WTC11 (cell line): ENCODE results near the gene HIPK2. TPM values are rescaled to one million over a fixed set of nuclear protein-coding genes. Genes with fewer than 3 reads are reported as not detected.

Experiments used
- ATAC-seq: fragments of 200-7000 bp; cut with Tn5 transposase; 2 replicates; pipeline ENCODE4 v1.10.0; 2021; ENCODE audit warnings: mild to moderate bottlenecking, moderate library complexity
- CTCF ChIA-PET: fragments of 300-600 bp; sonication (Branson Sonifier 250); formaldehyde crosslinking; loops from one replicate; lab custom pipeline; 2021; ENCODE audit warnings: antibody characterized with exemption; lab: Charles Lee
- POLR2A ChIA-PET: fragments of 350-600 bp; sonication (Branson Sonifier 250); formaldehyde crosslinking; loops from one replicate; lab custom pipeline; 2021; ENCODE audit warnings: antibody characterized with exemption; lab: Charles Lee
- DNase-seq: peaks from one replicate; pipeline ENCODE4 v3.0.0; 2021; ENCODE audit warnings: low spot score
- H3K27ac Mint-ChIP-seq: 2 replicates; pipeline ENCODE4 v1.8.0; 2021; ENCODE audit warnings: mixed read lengths
- H3K27me3 Mint-ChIP-seq: 2 replicates; pipeline ENCODE4 v1.8.0; 2021; ENCODE audit warnings: low read depth, mild to moderate bottlenecking, moderate library complexity, mixed read lengths
- H3K36me3 Mint-ChIP-seq: 2 replicates; pipeline ENCODE4 v1.8.0; 2021; ENCODE audit warnings: mixed read lengths
- H3K4me1 Mint-ChIP-seq: 2 replicates; pipeline ENCODE4 v1.8.0; 2022; ENCODE audit warnings: mixed read lengths
- H3K4me3 Mint-ChIP-seq: 2 replicates; pipeline ENCODE4 v1.8.0; 2021; ENCODE audit warnings: mild to moderate bottlenecking, moderate library complexity, mixed read lengths
- H3K9me3 Mint-ChIP-seq: 2 replicates; pipeline ENCODE4 v1.8.0; 2021; ENCODE audit warnings: mixed read lengths
- AR ChIP-seq: fragments of 250-450 bp; sonication (Bioruptor Pico); IDR thresholded peaks from 2 replicates; pipeline ENCODE4 v1.9.0; 2021; ENCODE audit warnings: mild to moderate bottlenecking
- CDX4 ChIP-seq: fragments of 250-450 bp; sonication (Bioruptor Pico); IDR thresholded peaks from 2 replicates; pipeline ENCODE4 v1.9.0; 2021; ENCODE audit warnings: moderate library complexity, mild to moderate bottlenecking, inconsistent platforms, borderline replicate concordance
- ERG ChIP-seq: fragments of 250-450 bp; sonication (Bioruptor Pico); IDR thresholded peaks from 2 replicates; pipeline ENCODE4 v1.8.0; 2021; ENCODE audit warnings: mild to moderate bottlenecking
- ESRRA ChIP-seq: sonication (generic); formaldehyde crosslinking; IDR thresholded peaks from 2 replicates; pipeline ENCODE4 v1.8.1; 2022; ENCODE audit warnings: mild to moderate bottlenecking, missing genetic modification reagents, borderline replicate concordance
- FOXP4 ChIP-seq: sonication (generic); formaldehyde crosslinking; IDR thresholded peaks from 2 replicates; pipeline ENCODE4 v1.8.0; 2022; ENCODE audit warnings: mild to moderate bottlenecking, missing genetic modification reagents
- GRHL2 ChIP-seq: fragments of 250-450 bp; sonication (Bioruptor Pico); IDR thresholded peaks from 2 replicates; pipeline ENCODE4 v1.8.0; 2022; ENCODE audit warnings: mild to moderate bottlenecking, moderate library complexity; ENCODE audit not compliant: insufficient replicate concordance, severe bottlenecking
- MYBL2 ChIP-seq: sonication (generic); formaldehyde crosslinking; IDR thresholded peaks from 2 replicates; pipeline ENCODE4 v1.8.1; 2023; ENCODE audit warnings: mild to moderate bottlenecking, moderate library complexity, missing genetic modification reagents
- NFATC4 ChIP-seq: fragments of 250-450 bp; sonication (Bioruptor Pico); IDR thresholded peaks from 2 replicates; pipeline ENCODE4 v1.9.0; 2021; ENCODE audit warnings: mild to moderate bottlenecking
- NFE2L1 ChIP-seq: sonication (generic); formaldehyde crosslinking; IDR thresholded peaks from 2 replicates; pipeline ENCODE4 v1.8.1; 2023; ENCODE audit warnings: missing genetic modification reagents
- NR1H2 ChIP-seq: sonication (generic); formaldehyde crosslinking; IDR thresholded peaks from 2 replicates; pipeline ENCODE4 v1.9.0; 2021; ENCODE audit warnings: mild to moderate bottlenecking, moderate library complexity, missing genetic modification reagents
- OVOL2 ChIP-seq: fragments of 250-450 bp; sonication (Bioruptor Pico); IDR thresholded peaks from 2 replicates; pipeline ENCODE4 v1.9.0; 2021; ENCODE audit warnings: mild to moderate bottlenecking, borderline replicate concordance
- RELA ChIP-seq: sonication (generic); formaldehyde crosslinking; IDR thresholded peaks from 2 replicates; pipeline ENCODE4 v1.8.1; 2022; ENCODE audit warnings: missing genetic modification reagents, mild to moderate bottlenecking, borderline replicate concordance
- RORB ChIP-seq: fragments of 250-450 bp; sonication (Bioruptor Pico); IDR thresholded peaks from 2 replicates; pipeline ENCODE4 v1.9.0; 2021; ENCODE audit warnings: mild to moderate bottlenecking
- ZBTB21 ChIP-seq: sonication (generic); formaldehyde crosslinking; IDR thresholded peaks from 2 replicates; pipeline ENCODE4 v1.8.1; 2023; ENCODE audit warnings: mild to moderate bottlenecking, missing genetic modification reagents, borderline replicate concordance
- ZMAT4 ChIP-seq: fragments of 250-450 bp; sonication (Bioruptor Pico); IDR thresholded peaks from 2 replicates; pipeline ENCODE4 v1.9.0; 2021; ENCODE audit warnings: mild to moderate bottlenecking
- ZNF232 ChIP-seq: sonication (generic); formaldehyde crosslinking; IDR thresholded peaks from 2 replicates; pipeline ENCODE4 v1.8.0; 2022; ENCODE audit warnings: mild to moderate bottlenecking, missing genetic modification reagents
- ZNF281 ChIP-seq: sonication (generic); formaldehyde crosslinking; IDR thresholded peaks from 2 replicates; pipeline ENCODE4 v1.8.0; 2023; ENCODE audit warnings: mild to moderate bottlenecking, missing genetic modification reagents
- ZSCAN18 ChIP-seq: fragments of 250-450 bp; sonication (Bioruptor Pico); IDR thresholded peaks from 2 replicates; pipeline ENCODE4 v2.1.2; 2022; ENCODE audit warnings: mild to moderate bottlenecking, moderate library complexity
- total RNA-seq: library from RNA; stranded (reverse); gene quantifications from 3 replicates; pipeline ENCODE4 v1.2.3, GENCODE V29; 2021

The HIPK2 gene
- total RNA-seq, 1 experiment from 2014 or later: 25.3 TPM

GRCh38 chr7:139631520-139632031, 146.2 kb downstream of the HIPK2 start:
- CTCF ChIA-PET: interaction anchor here (1.4 to 4.2 kb wide), 3 partner anchors 11 to 14 kb away, joined by 4 to 16 read pairs (median 11); no protein-coding TSS in a partner anchor
- no peaks in the 10 kb centered on the region for H3K9me3 Mint-ChIP-seq
- peaks cover 11% of the 10 kb centered on the region for H3K36me3 Mint-ChIP-seq
- H3K27ac Mint-ChIP-seq: no peak overlapping the region
- no peak overlapping the region for H3K4me3 Mint-ChIP-seq
- DNase-seq (no peak), ATAC-seq (no peak)
- TF ChIP-seq ERG (CRISPR knock-in tag) (no peak), ESRRA (CRISPR knock-in tag) (no peak), MYBL2 (CRISPR knock-in tag) (no peak), ZNF232 (no peak), ZBTB21 (CRISPR knock-in tag) (no peak), ZNF281 (CRISPR knock-in tag) (no peak), NFE2L1 (CRISPR knock-in tag) (no peak), NR1H2 (no peak), RORB (no peak), ZSCAN18 (no peak), CDX4 (CRISPR knock-in tag) (no peak), OVOL2 (CRISPR knock-in tag) (no peak), AR (CRISPR knock-in tag) (no peak), NFATC4 (CRISPR knock-in tag) (no peak), FOXP4 (CRISPR knock-in tag) (no peak), GRHL2 (no peak), ZMAT4 (CRISPR knock-in tag) (no peak), RELA (no peak)
- peaks cover 7% of the 10 kb centered on the region for H3K4me1 Mint-ChIP-seq
- POLR2A ChIA-PET: no interaction called here
- H3K27me3 Mint-ChIP-seq: no peaks in the 10 kb centered on the region
